ENCODE measurements around the gene USP44. TPM values are rescaled to one million over a fixed set of nuclear protein-coding genes. Genes with fewer than 3 reads are reported as not detected.

Gene USP44
- polyA plus RNA-seq, 12 donors = 0.49 to 2.8 (median 1.3) TPM; not detected in 2

Other genes starting within 250 kb of the USP44 start
- 100 to 1,000 TPM in 11 of 12 donors, not detected in 1; 114 to 234 (median 130) TPM for gene METAP2, start 77.3 kb downstream of the USP44 start, polyA plus RNA-seq (ENCODE audit: insufficient read length in 12 of 12)
- 10 to 100 TPM in 11 of 12 donors, not detected in 1; 20.4 to 55.4 (median 50.0) TPM for gene NTN4, start 239.3 kb upstream of the USP44 start, polyA plus RNA-seq (ENCODE audit: insufficient read length in 12 of 12)